GM12878 (cell line): ENCODE results near the gene MEAK7. TPM values are rescaled to one million over a fixed set of nuclear protein-coding genes. Genes with fewer than 3 reads are reported as not detected.

ENCODE experiments used
- ATAC-seq: fragments of 200-7000 bp; cut with Tn5 transposase; 3 replicates; pipeline ENCODE4 v1.9.1; 2020; ENCODE audit warnings: mild to moderate bottlenecking, moderate library complexity
- BruUV-seq: library from RNA; stranded (reverse); fragments of 400-500 nt; replicated peaks from 2 replicates; lab custom pipeline; 2021; lab: Mats Ljungman, UMichigan
- CTCF ChIA-PET: fragments of 300-600 bp; sonication (Branson Sonifier 250); formaldehyde crosslinking; extraction: SDS; loops from one replicate; lab custom pipeline; 2021; ENCODE audit warnings: inconsistent platforms; lab: Yijun Ruan, JAX
- POLR2A ChIA-PET: fragments of 350-600 bp; formaldehyde crosslinking; extraction: SDS; loops from one replicate; lab custom pipeline; 2021; ENCODE audit warnings: inconsistent platforms; lab: Charles Lee
- RAD21 ChIA-PET: fragments of 300-600 bp; sonication (Branson Sonifier 250); formaldehyde crosslinking; loops from one replicate; lab custom pipeline; 2023; ENCODE audit warnings: antibody characterized with exemption; ENCODE audit not compliant: unreplicated experiment; lab: Charles Lee
- SMC1A ChIA-PET: fragments of 300-600 bp; sonication (Branson Sonifier 250); formaldehyde crosslinking; loops from one replicate; lab custom pipeline; 2023; ENCODE audit not compliant: unreplicated experiment, uncharacterized antibody; lab: Charles Lee
- DNase-seq: peaks from one replicate; pipeline ENCODE4 v3.0.0-alpha.2; 2011; ENCODE audit warnings: low read depth, low spot score
- FAIRE-seq: peaks from 3 replicates; lab custom pipeline; 2011; peaks lifted over from hg19 to GRCh38; lab: Jason Lieb, UNC
- H2AFZ ChIP-seq: 2 replicates; pipeline ENCODE4 v1.6.0; 2011; ENCODE audit warnings: low read depth, low read length, control low read depth; ENCODE audit not compliant: control insufficient read depth
- H3K27ac ChIP-seq: 2 replicates; pipeline ENCODE4 v1.5.1; 2011; ENCODE audit warnings: control low read depth; ENCODE audit not compliant: control insufficient read depth, insufficient read depth
- H3K27me3 ChIP-seq, 2 experiments: replicated peaks in 1 of 2; 2 replicates each; pipeline versions ENCODE4 v1.6.0 to v1.6.1; 2011; ENCODE audit warnings: low read length in 1 of 2; ENCODE audit not compliant: control insufficient read depth in 2 of 2, insufficient read depth in 2 of 2
- H3K36me3 ChIP-seq, 2 experiments: 2 replicates each; pipeline ENCODE4 v1.5.1; 2011; ENCODE audit warnings: low read length in 1 of 2; ENCODE audit not compliant: control insufficient read depth in 2 of 2, insufficient read depth in 2 of 2
- H3K4me1 ChIP-seq: 2 replicates; pipeline ENCODE4 v1.6.1; 2011; ENCODE audit warnings: mild to moderate bottlenecking, low read length, moderate library complexity, mixed read lengths; ENCODE audit not compliant: control insufficient read depth, insufficient read depth
- H3K4me2 ChIP-seq: 2 replicates; pipeline ENCODE4 v1.6.0; 2011; ENCODE audit warnings: control low read depth; ENCODE audit not compliant: control insufficient read depth, insufficient read depth
- H3K4me3 ChIP-seq: fragments of 200-600 bp; sonication (generic); 2 replicates; pipeline ENCODE4 v1.5.1; 2016
- H3K79me2 ChIP-seq: 2 replicates; pipeline ENCODE4 v1.6.0; 2011; ENCODE audit warnings: low read length; ENCODE audit not compliant: control insufficient read depth, insufficient read depth
- H3K9ac ChIP-seq: 2 replicates; pipeline ENCODE4 v1.8.0; 2011; ENCODE audit warnings: low read length, control low read depth, mixed read lengths; ENCODE audit not compliant: control insufficient read depth, insufficient read depth
- H3K9me3 ChIP-seq: replicated peaks from 3 replicates; pipeline ENCODE4 v1.5.1; 2011; ENCODE audit warnings: mild to moderate bottlenecking, low read length; ENCODE audit not compliant: control insufficient read depth, insufficient read depth
- H4K20me1 ChIP-seq: 2 replicates; pipeline ENCODE4 v1.6.0; 2011; ENCODE audit not compliant: control insufficient read depth, insufficient read depth
- ATF7 ChIP-seq: fragments of 450-650 bp; IDR thresholded peaks from 2 replicates; pipeline ENCODE4 v1.6.1; 2016; ENCODE audit warnings: low read depth, mild to moderate bottlenecking
- CEBPZ ChIP-seq: fragments of 150-350 bp; IDR thresholded peaks from 2 replicates; pipeline ENCODE4 v1.6.1; 2016; ENCODE audit warnings: low read depth, low read length
- RELA ChIP-seq: fragments of 450-650 bp; IDR thresholded peaks from 2 replicates; pipeline ENCODE4 v1.8.0; 2014; ENCODE audit warnings: borderline replicate concordance; ENCODE audit not compliant: partially characterized antibody
- TBL1XR1 ChIP-seq: IDR thresholded peaks from 2 replicates; pipeline ENCODE4 v1.6.1; 2012; ENCODE audit warnings: low read depth, low read length, improper control_type of control experiment
- YBX1 ChIP-seq: fragments of 450-650 bp; IDR thresholded peaks from 2 replicates; pipeline ENCODE4 v1.6.1; 2016; ENCODE audit warnings: antibody characterized with exemption
- WGBS: methylation state at CpG from one replicate; pipeline ENCODE4 v1.1.6; 2016; ENCODE audit warnings: low lambda C conversion rate; ENCODE audit not compliant: insufficient replicate concordance, insufficient coverage; ENCODE audit errors: missing lambda C conversion rate; 5-methylcytosine and 5-hydroxymethylcytosine counted together
- in situ Hi-C: fragments of 300-500 bp; cut with MboI; formaldehyde crosslinking; loops from 9 replicates; pipeline ENCODE4 v1.14.3; 2018; ENCODE audit warnings: mixed read lengths
- intact Hi-C: fragments of 100-400 bp; cut with micrococcal nuclease; formaldehyde crosslinking; loops from one replicate; pipeline ENCODE4 v1.14.2; 2022; ENCODE audit not compliant: unreplicated experiment
- polyA plus RNA-seq, 11 experiments: library from polyadenylated mRNA; depleted of rRNA in 4 of 11; unstranded in 6 of 11; stranded (reverse) in 5 of 11; fragments of >200 nt; fragmentation: Nextera tagmentation in 4 of 11; fragmentation: Illumina TruSeq in 1 of 11; extraction: Ambion mirVana in 4 of 11; extraction: Trizol in 1 of 11; gene quantifications; 1 replicate in 1 of 11; 2 replicates in 10 of 11; pipeline versions ENCODE4 v1.2.1 to v1.2.3, GENCODE V29; 2011 to 2016; ENCODE audit warnings: inconsistent platforms in 2 of 11, missing spikeins in 2 of 11, low read depth in 1 of 11
- total RNA-seq, 4 experiments: library from RNA; depleted of rRNA in 3 of 4; stranded (reverse); fragments of >200 nt in 3 of 4; fragmentation: Illumina TruSeq in 1 of 4; extraction: Trizol in 1 of 4; gene quantifications; 2 replicates each; pipeline versions ENCODE4 v1.2.1 to v1.2.3, GENCODE V29; 2013 to 2021

Gene MEAK7
- total and polyA plus RNA-seq, 10 of the 15 experiments (the other 5 are each of a cell fraction or from before 2014, with no cell fraction given): 1.4 to 11.9 (median 6.4) TPM

- no peak overlapping the region for H3K27ac ChIP-seq
- 58% methylated on average over 4 of the region's 4 CpGs for WGBS
- H3K4me2 ChIP-seq: no peak overlapping the region
- FAIRE-seq (no peak), ATAC-seq (no peak), DNase-seq (no peak)
- H3K27me3 ChIP-seq: no peaks in the 10 kb centered on the region
- H3K36me3 ChIP-seq: no peaks in the 10 kb centered on the region
- intact Hi-C loops: no loop called here
- ChIA-PET POLR2A (interaction anchor here (1.0 kb wide), 1 partner anchor 31 kb away, joined by 4 read pairs; no protein-coding TSS in a partner anchor), CTCF (interaction anchor here (0.8 to 3.4 kb wide), 4 partner anchors 9 to 101 kb away, joined by 3 to 18 read pairs (median 7); no protein-coding TSS in a partner anchor), RAD21 (interaction anchor here (0.7 to 2.6 kb wide), 2 partner anchors 12 to 20 kb away, joined by 3 to 6 read pairs; no protein-coding TSS in a partner anchor), SMC1A (interaction anchor here (0.8 to 13.2 kb wide), 5 partner anchors 10 to 76 kb away, joined by 3 to 183 read pairs (median 19); no protein-coding TSS in a partner anchor)
- H2AFZ ChIP-seq: no peak overlapping the region
- no peaks in the 10 kb centered on the region for H3K79me2 ChIP-seq
- H3K9me3 ChIP-seq: no peaks in the 10 kb centered on the region
- no TSS peak for BruUV-seq
- no peak for TF ChIP-seq ATF7
- no peak for TF ChIP-seq TBL1XR1
- no peak for TF ChIP-seq YBX1
- no peak for TF ChIP-seq RELA
- TF ChIP-seq CEBPZ: no peak
- H3K9ac ChIP-seq: no peak overlapping the region
- in situ Hi-C loops: loop anchor here (25.0 kb wide), 1 partner anchor 441 kb away; no protein-coding TSS in a partner anchor
- no peaks in the 10 kb centered on the region for H4K20me1 ChIP-seq
- no peak overlapping the region for H3K4me3 ChIP-seq
- peaks cover 17% of the 10 kb centered on the region for H3K4me1 ChIP-seq
These were observed 17.0 kb upstream of the MEAK7 start for GRCh38 chr16:84521497-84521770.
